WI38 (cell line): ENCODE results near the gene CSTPP1.

Experiments used
- H3K4me3 ChIP-seq: 2 replicates; pipeline ENCODE4 v1.5.1; 2011; ENCODE audit warnings: low read depth, mild to moderate bottlenecking, control low read depth, low read length
- TF ChIP-seq, protein P1 (sequence below): IDR thresholded peaks from 2 replicates; pipeline ENCODE4 v1.5.1; 2012; ENCODE audit warnings: low read depth, mild to moderate bottlenecking, control low read depth, low read length

The CSTPP1 gene

DNA sequence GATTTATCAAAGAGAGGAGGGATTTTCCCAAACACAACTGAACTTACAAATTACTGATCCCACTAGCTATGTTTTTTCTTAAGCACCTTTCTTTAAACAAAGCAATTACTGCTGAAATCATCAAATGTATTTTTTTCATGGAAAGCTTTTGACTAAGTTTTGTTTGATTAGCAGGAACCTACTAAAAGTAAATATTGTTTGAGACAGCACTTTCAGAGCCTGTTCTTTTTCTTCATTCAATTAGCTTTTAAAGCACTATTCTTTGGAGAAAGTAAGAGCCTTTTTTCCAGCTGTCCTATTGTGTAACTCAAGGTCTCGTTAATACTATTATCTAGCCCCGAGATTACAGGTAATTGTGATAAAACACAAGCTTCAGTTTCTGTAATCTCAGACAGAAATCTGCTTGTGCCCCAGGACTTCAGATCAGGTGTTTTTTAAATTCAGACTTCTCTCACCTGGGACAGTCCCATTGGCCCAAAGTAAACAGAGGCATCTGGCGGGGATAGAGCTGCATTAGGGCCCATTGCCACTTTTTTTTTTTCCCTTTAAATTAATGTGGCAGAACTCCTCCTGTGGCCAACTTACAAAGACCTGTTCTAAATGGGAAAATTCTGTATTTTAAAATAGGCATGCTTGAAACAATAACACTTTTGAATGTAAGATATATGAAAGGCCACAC lies 11.0 kb downstream of the CSTPP1 start:
- TF ChIP-seq, protein P1, sequence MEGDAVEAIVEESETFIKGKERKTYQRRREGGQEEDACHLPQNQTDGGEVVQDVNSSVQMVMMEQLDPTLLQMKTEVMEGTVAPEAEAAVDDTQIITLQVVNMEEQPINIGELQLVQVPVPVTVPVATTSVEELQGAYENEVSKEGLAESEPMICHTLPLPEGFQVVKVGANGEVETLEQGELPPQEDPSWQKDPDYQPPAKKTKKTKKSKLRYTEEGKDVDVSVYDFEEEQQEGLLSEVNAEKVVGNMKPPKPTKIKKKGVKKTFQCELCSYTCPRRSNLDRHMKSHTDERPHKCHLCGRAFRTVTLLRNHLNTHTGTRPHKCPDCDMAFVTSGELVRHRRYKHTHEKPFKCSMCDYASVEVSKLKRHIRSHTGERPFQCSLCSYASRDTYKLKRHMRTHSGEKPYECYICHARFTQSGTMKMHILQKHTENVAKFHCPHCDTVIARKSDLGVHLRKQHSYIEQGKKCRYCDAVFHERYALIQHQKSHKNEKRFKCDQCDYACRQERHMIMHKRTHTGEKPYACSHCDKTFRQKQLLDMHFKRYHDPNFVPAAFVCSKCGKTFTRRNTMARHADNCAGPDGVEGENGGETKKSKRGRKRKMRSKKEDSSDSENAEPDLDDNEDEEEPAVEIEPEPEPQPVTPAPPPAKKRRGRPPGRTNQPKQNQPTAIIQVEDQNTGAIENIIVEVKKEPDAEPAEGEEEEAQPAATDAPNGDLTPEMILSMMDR = no peak
- H3K4me3 ChIP-seq = no peak overlapping the region

DNA sequence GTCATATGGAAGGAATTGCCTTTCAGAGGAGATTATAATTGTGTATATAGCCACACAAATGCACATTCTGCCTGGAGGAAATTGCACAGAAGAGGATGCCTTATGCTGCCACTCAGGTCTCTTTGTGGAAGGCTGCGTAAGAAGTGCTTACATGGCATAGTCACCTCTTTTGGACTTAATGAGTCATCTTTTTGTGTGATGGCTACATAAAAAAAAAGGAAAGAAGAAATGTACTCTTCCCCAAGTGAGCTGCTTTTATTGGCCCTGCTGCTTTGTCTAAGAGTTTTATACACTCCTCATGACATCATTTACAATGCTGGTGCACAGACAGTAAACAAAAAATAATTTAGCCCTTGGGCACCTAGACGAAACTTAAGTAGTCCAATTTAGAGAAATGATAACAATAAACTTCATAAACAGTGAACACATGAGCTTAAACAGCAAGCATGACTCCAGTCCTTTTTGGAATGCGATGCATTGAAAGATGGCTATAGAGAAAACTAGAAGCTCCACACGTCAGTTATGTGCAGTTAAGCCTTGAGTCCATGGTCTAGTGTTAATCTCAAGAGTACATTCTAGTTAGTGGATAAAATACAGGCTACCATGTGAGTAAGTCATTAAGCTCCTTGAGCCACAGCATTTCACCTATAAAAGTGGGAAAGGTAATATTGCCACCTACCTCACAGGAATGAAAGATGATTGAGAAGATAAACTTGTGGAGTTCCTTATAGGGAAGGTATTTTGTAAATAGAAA lies 12.0 kb downstream of the CSTPP1 start:
- TF ChIP-seq, protein P1 = no peak
- no peak overlapping the region for H3K4me3 ChIP-seq

DNA sequence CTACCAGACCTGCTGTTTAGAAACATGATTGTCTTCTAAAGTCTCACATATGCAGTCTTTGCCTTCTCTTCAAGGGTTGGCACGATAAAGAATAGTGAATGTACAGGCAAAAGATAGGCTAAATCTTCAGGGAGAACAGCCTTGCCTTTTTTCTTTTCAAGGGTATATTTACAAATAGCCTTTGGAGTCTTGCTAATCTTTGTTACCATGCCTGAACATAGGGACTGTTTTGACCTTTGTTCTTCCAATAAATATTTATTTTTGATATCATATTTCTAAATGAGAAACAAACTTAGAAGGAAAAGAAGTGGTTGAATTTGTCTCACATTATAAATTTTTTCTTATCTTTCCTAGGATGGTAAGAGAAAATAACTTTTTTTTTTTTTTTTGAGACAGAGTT lies 12.7 kb downstream of the CSTPP1 start:
- TF ChIP-seq, protein P1 = no peak
- H3K4me3 ChIP-seq = no peak overlapping the region

DNA sequence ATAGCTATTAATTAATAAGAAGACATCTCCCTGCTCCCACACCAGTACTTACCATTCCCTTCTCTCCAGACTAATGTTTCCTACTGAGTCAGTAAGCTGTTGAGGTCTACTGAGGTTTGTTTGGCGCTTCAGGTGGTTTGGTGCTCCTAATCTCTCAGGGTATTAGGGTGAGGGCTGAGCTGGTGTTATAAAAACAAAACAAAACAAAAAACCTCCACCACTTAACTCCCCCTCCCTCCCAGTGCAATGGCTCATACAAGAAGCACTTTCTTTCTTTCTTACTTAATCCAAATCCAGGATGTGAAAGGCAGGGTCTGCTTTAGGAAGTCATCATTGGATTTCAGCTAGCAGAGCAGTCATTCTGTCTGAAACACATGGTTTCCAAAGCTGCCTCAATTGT lies 15.3 kb downstream of the CSTPP1 start:
- TF ChIP-seq, protein P1 = no peak
- no peak overlapping the region for H3K4me3 ChIP-seq

DNA sequence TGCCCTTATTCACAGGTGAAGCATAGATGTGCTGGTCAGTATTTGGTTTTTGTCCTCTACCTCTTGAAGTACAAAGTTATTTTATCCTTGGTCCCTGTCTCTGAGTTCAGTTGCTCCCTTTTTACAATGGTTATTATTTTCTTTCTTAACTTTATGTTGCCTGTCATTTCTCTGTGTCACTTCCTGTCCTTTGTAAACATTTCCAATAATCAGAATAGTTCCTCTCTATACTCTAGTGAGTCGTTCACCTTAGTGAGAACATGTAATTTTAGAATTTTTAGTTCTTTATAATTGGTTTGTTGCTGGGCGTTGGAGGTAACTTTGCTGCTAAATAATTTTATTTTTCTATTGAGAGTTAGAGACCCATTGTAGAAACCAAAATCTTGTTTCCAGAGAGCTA lies 16.0 kb downstream of the CSTPP1 start:
- TF ChIP-seq, protein P1 = no peak
- no peak overlapping the region for H3K4me3 ChIP-seq

DNA sequence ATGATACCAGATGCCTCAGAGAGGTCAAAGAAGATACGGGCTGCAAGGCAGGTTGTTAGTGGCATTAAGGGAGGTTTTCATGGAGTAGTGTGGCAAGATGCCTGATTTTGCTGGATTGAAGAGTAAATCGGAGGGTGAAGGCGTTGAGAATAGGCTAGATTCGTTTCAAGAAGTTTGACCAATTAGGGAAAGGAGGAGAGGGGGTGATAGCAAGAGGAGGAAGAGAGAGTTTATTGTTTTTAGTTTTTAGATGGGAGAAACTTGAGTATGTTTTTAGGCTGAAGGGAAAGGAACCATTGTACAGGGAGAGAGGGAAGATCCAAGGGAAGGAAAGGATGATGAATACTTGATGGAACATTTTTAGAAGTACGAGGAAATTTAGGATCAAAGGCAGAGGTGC lies 16.5 kb downstream of the CSTPP1 start:
- TF ChIP-seq, protein P1 = no peak
- H3K4me3 ChIP-seq = no peak overlapping the region

DNA sequence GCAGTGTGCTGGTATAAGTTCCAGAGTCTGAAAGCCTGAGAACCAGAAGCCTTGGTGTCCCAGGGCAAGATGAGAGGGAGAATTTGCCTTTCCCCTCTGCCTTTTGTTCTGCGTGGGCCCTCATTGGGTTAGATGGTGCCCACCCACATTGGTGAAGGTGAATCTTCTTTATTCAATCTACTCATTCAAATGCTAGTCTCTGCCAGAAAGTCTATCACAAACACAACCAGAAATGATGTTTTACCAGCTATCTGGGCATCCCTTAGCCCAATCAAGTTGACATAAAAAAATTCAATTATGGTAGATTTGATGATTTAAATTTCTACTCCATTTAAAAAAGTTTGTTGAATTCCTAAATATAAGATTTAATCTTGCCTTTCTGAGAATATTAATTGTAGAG lies 22.2 kb downstream of the CSTPP1 start:
- TF ChIP-seq, protein P1 = no peak
- H3K4me3 ChIP-seq = no peak overlapping the region
